Upper lobe of left lung (tissue), 6 donors: ENCODE data around the gene SORCS1. TPM values are rescaled to one million over a fixed set of nuclear protein-coding genes. Genes with fewer than 3 reads are reported as not detected.

Experiments
- ATAC-seq, 2 donors: fragments of 200-7000 bp; cut with Tn5 transposase; one replicate each; pipeline ENCODE4 v1.9.1; 2022; ENCODE audit warnings: mild to moderate bottlenecking in 2 of 2, moderate library complexity in 2 of 2; ENCODE audit not compliant: low FRiP score in 2 of 2
- DNase-seq, 2 donors: peaks; one replicate each; pipeline ENCODE4 v3.0.0-alpha.2; 2019 to 2020
- H3K27ac ChIP-seq, 4 donors: fragments of 200-600 bp; sonication (generic); one replicate each; pipeline ENCODE4 v1.5.1; 2016 to 2019
- H3K27me3 ChIP-seq, 4 donors: fragments of 200-600 bp; sonication (generic); one replicate each; pipeline ENCODE4 v1.5.1; 2017 to 2019
- H3K36me3 ChIP-seq, 4 donors: fragments of 200-600 bp; sonication (generic); one replicate each; pipeline ENCODE4 v1.5.1; 2016 to 2019
- H3K4me1 ChIP-seq, 4 donors: fragments of 200-600 bp; sonication (generic); one replicate each; pipeline ENCODE4 v1.5.1; 2018 to 2019
- H3K4me3 ChIP-seq, 4 donors: fragments of 200-600 bp; sonication (generic); one replicate each; pipeline ENCODE4 v1.5.1; 2017 to 2019; ENCODE audit warnings: mild to moderate bottlenecking in 2 of 4, moderate library complexity in 1 of 4
- H3K9me3 ChIP-seq, 4 donors: fragments of 200-600 bp; sonication (generic); one replicate each; pipeline ENCODE4 v1.5.1; 2018 to 2019
- EP300 ChIP-seq, 4 donors: sonication (generic); formaldehyde crosslinking; IDR thresholded peaks; one replicate each; pipeline ENCODE4 v1.5.1; 2017; ENCODE audit warnings: antibody characterized with exemption in 4 of 4, control low read depth in 2 of 4
- POLR2A ChIP-seq, 4 donors: fragments of 450-650 bp; IDR thresholded peaks; one replicate each; pipeline ENCODE4 v1.5.1; 2016 to 2017; ENCODE audit warnings: antibody characterized with exemption in 4 of 4, mild to moderate bottlenecking in 2 of 4
- POLR2AphosphoS5 ChIP-seq, 2 donors: sonication (generic); formaldehyde crosslinking; IDR thresholded peaks; one replicate each; pipeline ENCODE4 v1.5.1; 2017; ENCODE audit warnings: antibody characterized with exemption in 2 of 2
- WGBS, 2 donors: methylation state at CpG; one replicate each; pipeline ENCODE4 v1.1.5; 2017 to 2018; 5-methylcytosine and 5-hydroxymethylcytosine counted together
- total RNA-seq, 6 donors: library from RNA; depleted of rRNA in 4 of 6; stranded (reverse); fragments of >200 nt in 4 of 6; gene quantifications; one replicate each; pipeline versions ENCODE4 v1.1.0 to v1.2.1, GENCODE V29; 2016 to 2021
- TF ChIP-seq, protein P1 (sequence below), 6 experiments: fragments of 450-650 bp in 4 of 6; fragments of 200-600 bp in 2 of 6; sonication (generic) in 2 of 6; IDR thresholded peaks; one replicate each; pipeline ENCODE4 v1.5.1; 2016 to 2019; ENCODE audit warnings: antibody characterized with exemption in 6 of 6
- donor health status: DM: no; HTN: no; CAD: no; lungs with moderate emphysema.
- donor health status: DM: no; HTN: yes; CAD: no; lungs with severe emphysema.

Gene SORCS1
- total RNA-seq, 6 donors from 2014 or later = 0.10 to 0.77 (median 0.10) TPM; not detected in 3

DNA sequence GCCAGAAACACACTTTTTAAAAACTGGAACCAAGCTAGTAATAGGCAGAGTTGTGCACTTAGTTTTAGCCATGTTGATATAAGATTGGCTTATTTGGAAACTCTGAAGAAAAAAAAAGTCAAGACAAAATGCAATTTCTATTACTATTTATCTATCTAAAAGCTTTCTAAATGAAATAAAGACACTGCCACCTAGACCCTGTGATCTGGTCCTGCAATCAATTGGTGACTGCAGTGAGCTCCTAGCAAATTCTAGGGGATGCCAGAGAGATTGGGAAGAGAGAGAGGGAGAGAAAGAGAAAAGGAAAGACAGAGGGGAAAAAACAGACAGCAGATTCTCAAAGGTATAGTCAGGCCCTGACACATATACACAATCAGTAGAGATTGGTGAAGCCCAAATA, 25.3 kb downstream of the SORCS1 start:
- no peaks in the 10 kb centered on the region for H3K9me3 ChIP-seq
- TF ChIP-seq EP300 (IDR thresholded peaks at IDR 0.05) = no peak
- no peak for ATAC-seq
- H3K4me3 ChIP-seq = no peak overlapping the region
- H3K27me3 ChIP-seq = no peaks in the 10 kb centered on the region
- H3K36me3 ChIP-seq = no peaks in the 10 kb centered on the region
- no peak for DNase-seq
- no peak overlapping the region for H3K27ac ChIP-seq
- no peaks in the 10 kb centered on the region for H3K4me1 ChIP-seq

GRCh38 chr10:107133656-107134055, 30.9 kb downstream of the SORCS1 start:
- Histone ChIP-seq H3K4me1 (no peaks in the 10 kb centered on the region), H3K4me3 (no peak overlapping the region), H3K27ac (no peak overlapping the region), H3K9me3 (no peaks in the 10 kb centered on the region), H3K27me3 (no peaks in the 10 kb centered on the region), H3K36me3 (no peaks in the 10 kb centered on the region)
- ATAC-seq = no peak
- WGBS, 2 donors = 55 to 81% methylated on average over 1 of the region's 1 CpG
- no peak for DNase-seq
- TF ChIP-seq EP300 (IDR thresholded peaks at IDR 0.05) (no peak), POLR2A (IDR thresholded peaks at IDR 0.05) (no peak), POLR2AphosphoS5 (IDR thresholded peaks at IDR 0.05) (no peak)
- TF ChIP-seq, protein P1, sequence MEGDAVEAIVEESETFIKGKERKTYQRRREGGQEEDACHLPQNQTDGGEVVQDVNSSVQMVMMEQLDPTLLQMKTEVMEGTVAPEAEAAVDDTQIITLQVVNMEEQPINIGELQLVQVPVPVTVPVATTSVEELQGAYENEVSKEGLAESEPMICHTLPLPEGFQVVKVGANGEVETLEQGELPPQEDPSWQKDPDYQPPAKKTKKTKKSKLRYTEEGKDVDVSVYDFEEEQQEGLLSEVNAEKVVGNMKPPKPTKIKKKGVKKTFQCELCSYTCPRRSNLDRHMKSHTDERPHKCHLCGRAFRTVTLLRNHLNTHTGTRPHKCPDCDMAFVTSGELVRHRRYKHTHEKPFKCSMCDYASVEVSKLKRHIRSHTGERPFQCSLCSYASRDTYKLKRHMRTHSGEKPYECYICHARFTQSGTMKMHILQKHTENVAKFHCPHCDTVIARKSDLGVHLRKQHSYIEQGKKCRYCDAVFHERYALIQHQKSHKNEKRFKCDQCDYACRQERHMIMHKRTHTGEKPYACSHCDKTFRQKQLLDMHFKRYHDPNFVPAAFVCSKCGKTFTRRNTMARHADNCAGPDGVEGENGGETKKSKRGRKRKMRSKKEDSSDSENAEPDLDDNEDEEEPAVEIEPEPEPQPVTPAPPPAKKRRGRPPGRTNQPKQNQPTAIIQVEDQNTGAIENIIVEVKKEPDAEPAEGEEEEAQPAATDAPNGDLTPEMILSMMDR (IDR thresholded peaks at IDR 0.05) = no peak

- Histone ChIP-seq H3K4me3 (no peak overlapping the region), H3K4me1 (no peaks in the 10 kb centered on the region), H3K27ac (no peak overlapping the region), H3K27me3 (no peaks in the 10 kb centered on the region), H3K9me3 (no peaks in the 10 kb centered on the region), H3K36me3 (no peaks in the 10 kb centered on the region)
- TF ChIP-seq EP300 (IDR thresholded peaks at IDR 0.05) (no peak), POLR2AphosphoS5 (IDR thresholded peaks at IDR 0.05) (no peak), POLR2A (IDR thresholded peaks at IDR 0.05) (no peak)
- TF ChIP-seq, protein P1 (IDR thresholded peaks at IDR 0.05) = no peak
- ATAC-seq = no peak
- DNase-seq = no peak
- WGBS, 2 donors = 76 to 77% methylated on average over 6 of the region's 6 CpGs
These were observed 35.5 kb downstream of the SORCS1 start for GRCh38 chr10:107129000-107129399.

- Histone ChIP-seq H3K4me3 (no peak overlapping the region), H3K9me3 (no peaks in the 10 kb centered on the region), H3K4me1 (no peaks in the 10 kb centered on the region), H3K27me3 (no peaks in the 10 kb centered on the region), H3K36me3 (no peaks in the 10 kb centered on the region), H3K27ac (no peak overlapping the region)
- no peak for ATAC-seq
- WGBS, 2 donors = 50 to 51% methylated on average over 5 of the region's 5 CpGs
- DNase-seq = no peak
- TF ChIP-seq, protein P1 (IDR thresholded peaks at IDR 0.05) = no peak
- TF ChIP-seq POLR2AphosphoS5 (IDR thresholded peaks at IDR 0.05) (no peak), POLR2A (IDR thresholded peaks at IDR 0.05) (no peak), EP300 (IDR thresholded peaks at IDR 0.05) (no peak)
These were observed 37.9 kb downstream of the SORCS1 start for GRCh38 chr10:107126512-107127065.

- no peaks in the 10 kb centered on the region for H3K27me3 ChIP-seq
- H3K4me3 ChIP-seq = no peak overlapping the region
- H3K36me3 ChIP-seq = no peaks in the 10 kb centered on the region
- H3K9me3 ChIP-seq = no peaks in the 10 kb centered on the region
- DNase-seq (no peak), ATAC-seq (no peak)
- WGBS, 2 donors = 28 to 31% methylated on average over 2 of the region's 2 CpGs
- TF ChIP-seq POLR2AphosphoS5 (IDR thresholded peaks at IDR 0.05) (no peak), EP300 (IDR thresholded peaks at IDR 0.05) (no peak), POLR2A (IDR thresholded peaks at IDR 0.05) (no peak)
- TF ChIP-seq, protein P1 (IDR thresholded peaks at IDR 0.05) = no peak
- no peaks in the 10 kb centered on the region for H3K4me1 ChIP-seq
- no peak overlapping the region for H3K27ac ChIP-seq
These were observed 41.8 kb downstream of the SORCS1 start for GRCh38 chr10:107122703-107123102.
